RWPE1 (cell line): ENCODE results near the gene FANCE.

ENCODE experiments used
- CTCF ChIA-PET: fragments of 350-600 bp; sonication (Branson Sonifier 250); formaldehyde crosslinking; extraction: SDS; loops from one replicate; lab custom pipeline; 2021; lab: Yijun Ruan, JAX
- POLR2A ChIA-PET: fragments of 400-600 bp; formaldehyde crosslinking; extraction: SDS; loops from one replicate; lab custom pipeline; 2020; ENCODE audit warnings: antibody characterized with exemption; ENCODE audit not compliant: low non-redundant PET; lab: Yijun Ruan, JAX
- DNase-seq: peaks from one replicate; pipeline ENCODE4 v3.0.0; 2012; ENCODE audit warnings: low spot score
- H3K27ac ChIP-seq: fragments of 450-650 bp; 2 replicates; pipeline ENCODE4 v1.5.1; 2017
- TF ChIP-seq, protein P1 (sequence below): fragments of 450-650 bp; conservative IDR thresholded peaks from 2 replicates; pipeline ENCODE4 v1.5.1; 2017; ENCODE audit warnings: low read depth, mild to moderate bottlenecking

Gene FANCE

DNA sequence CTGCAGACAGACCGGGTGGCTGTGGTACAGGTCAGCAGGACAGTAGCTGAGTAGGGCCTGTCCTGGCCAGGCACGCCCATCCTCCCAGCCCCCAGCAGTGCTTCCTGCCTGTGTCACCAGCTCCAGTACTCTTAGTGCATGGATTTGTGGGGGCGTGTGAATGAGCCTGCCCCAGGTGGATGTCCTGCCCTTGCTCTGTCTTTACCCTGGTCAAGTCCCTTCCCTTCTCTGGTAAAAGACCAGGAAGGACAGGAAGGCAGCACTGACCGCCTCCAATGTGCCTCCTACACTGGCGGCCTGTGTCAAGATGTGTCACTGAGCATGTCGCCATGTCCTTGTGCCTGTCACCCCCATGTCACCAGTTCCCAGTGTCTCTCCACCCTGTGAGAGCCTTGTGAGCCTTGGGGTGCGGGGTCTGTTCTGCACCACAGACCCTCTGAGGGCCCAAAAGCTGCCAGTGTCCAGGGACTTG is 32.8 kb downstream of the FANCE start:
- POLR2A ChIA-PET: interaction anchor here (0.6 to 0.8 kb wide), 2 partner anchors 11 to 12 kb away, joined by 3 read pairs; partner anchors contain the start of gene TEAD3
- peak; percentile 67 for DNase-seq
- peak overlapping the region; percentile 99 for H3K27ac ChIP-seq
- TF ChIP-seq, protein P1, sequence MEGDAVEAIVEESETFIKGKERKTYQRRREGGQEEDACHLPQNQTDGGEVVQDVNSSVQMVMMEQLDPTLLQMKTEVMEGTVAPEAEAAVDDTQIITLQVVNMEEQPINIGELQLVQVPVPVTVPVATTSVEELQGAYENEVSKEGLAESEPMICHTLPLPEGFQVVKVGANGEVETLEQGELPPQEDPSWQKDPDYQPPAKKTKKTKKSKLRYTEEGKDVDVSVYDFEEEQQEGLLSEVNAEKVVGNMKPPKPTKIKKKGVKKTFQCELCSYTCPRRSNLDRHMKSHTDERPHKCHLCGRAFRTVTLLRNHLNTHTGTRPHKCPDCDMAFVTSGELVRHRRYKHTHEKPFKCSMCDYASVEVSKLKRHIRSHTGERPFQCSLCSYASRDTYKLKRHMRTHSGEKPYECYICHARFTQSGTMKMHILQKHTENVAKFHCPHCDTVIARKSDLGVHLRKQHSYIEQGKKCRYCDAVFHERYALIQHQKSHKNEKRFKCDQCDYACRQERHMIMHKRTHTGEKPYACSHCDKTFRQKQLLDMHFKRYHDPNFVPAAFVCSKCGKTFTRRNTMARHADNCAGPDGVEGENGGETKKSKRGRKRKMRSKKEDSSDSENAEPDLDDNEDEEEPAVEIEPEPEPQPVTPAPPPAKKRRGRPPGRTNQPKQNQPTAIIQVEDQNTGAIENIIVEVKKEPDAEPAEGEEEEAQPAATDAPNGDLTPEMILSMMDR: no peak
- CTCF ChIA-PET: no interaction called here

DNA sequence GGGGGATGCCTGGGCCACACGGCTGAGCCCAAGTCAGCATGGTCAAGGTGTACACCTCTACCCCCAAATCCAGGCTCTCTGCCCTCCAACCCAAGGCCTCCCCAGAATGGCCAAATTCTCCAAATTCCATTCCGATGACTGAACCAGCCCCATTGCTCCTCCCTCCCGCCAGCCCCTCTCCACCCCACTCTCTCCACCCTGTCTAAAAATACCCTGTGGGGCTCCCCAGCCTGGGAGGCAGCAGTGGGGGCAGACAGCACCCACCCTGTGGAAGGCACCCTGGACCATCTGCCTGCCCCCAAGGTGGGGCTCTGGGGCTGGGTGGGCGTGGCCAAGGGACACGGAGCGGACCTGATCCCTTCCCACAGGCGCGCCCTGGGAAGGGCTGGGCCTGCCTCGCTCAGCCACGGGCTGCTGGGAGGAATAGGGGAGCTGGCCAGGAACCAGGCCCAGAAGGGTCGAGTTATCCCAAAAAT is 33.3 kb downstream of the FANCE start:
- ChIA-PET POLR2A (interaction anchor here (0.6 to 3.8 kb wide), 2 partner anchors 11 to 12 kb away, joined by 3 to 11 read pairs; partner anchors contain the start of gene TEAD3), CTCF (no interaction called here)
- TF ChIP-seq, protein P1: no peak
- DNase-seq: peak; percentile 91
- H3K27ac ChIP-seq: peak overlapping the region; percentile 99

DNA sequence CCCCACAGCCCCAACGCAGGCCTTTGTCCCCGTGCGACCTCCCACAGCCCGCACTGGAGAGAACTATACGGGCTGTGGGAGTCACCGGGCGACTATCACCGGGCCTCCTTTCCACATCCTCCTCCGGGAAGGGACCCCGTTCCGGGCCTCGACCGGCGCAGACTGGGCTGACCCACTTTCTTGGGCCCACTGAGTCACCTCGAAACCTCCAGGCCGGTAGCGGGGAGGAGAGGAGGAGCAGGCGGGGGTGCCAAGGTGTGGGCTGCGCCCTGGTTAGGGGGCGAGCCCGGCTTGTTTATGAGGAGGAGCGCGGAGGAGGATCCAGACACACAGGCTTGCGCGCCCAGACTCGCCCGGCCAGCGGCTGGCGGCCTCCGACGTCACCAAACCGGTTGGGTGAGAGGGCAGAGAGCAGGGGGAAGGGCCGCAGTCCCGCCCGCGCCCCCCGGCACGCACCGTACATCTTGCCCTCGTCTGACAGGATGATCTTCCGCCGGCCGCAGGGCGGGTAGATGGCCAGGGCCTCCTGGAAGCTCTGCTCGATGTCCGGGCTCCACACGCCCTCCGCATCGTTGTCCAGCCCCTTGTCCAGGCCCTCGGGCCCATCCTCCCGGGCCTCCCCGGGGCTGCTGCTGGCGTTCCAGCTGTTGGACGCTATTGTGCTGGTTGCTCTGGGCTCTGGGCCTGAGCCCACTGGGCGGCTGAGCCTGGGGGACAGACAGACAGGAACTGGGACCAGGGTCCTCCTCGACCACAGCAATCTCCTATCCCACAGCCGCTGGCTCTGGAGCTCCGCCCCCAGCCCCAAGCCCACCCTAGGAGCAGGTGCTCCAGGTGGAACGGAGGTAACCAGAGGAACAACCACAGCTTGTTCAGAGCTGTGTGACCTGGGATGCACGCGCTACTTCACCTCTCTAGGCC is 34.1 kb downstream of the FANCE start:
- DNase-seq: peak; percentile 96
- ChIA-PET POLR2A (interaction anchor here (3.8 kb wide), 1 partner anchor 11 kb away, joined by 11 read pairs; the partner anchor contains the start of gene TEAD3), CTCF (interaction anchor here (0.5 to 2.0 kb wide), 5 partner anchors 9 to 250 kb away, joined by 3 to 6 read pairs (median 3); partner anchors contain the start of gene TEAD3)
- peak overlapping the region; percentile 99 for H3K27ac ChIP-seq
- TF ChIP-seq, protein P1: no peak

DNA sequence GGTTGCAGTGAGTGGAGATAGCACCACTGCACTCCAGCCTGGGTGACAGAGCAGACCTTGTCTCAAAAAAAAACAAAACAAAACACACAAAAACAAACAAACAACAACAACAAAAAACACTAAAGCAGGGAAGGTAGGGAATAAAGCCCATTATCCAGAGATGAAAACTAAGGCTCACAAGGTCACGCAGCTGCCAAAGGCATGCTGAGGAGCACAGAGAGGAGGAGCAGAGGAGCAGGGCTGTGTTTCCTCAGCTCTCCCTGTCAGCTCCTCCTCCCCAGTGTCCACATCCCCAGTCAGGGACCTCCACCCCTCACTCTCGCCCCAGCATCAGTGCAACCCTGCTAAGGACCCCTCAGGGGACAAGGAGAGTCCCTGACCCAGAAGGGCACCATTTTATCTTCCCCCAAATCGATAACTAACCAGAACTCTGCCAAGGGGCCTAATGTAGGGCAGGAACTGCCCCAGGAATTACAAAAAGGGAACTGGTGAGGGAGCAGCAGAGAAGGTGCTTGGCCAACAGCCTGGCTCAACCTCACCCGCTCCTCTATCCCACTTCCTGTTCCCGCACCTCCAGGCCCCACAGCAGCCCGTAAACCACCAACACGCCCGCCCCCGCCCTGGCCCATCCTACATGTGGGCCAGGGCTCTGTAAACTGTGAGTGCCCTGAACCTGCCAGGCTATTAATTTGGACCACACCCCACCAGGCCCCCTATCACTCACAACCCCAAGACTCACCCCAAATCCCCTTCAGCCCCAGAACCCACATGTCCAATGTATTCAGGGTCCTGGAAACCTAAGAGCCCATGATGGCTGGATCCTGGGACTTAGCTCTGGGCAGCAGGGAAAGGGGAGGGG is 35.7 kb downstream of the FANCE start:
- TF ChIP-seq, protein P1: no peak
- peak; percentile 45 for DNase-seq
- H3K27ac ChIP-seq: peak overlapping the region; percentile 99
- POLR2A ChIA-PET: interaction anchor here (0.7 to 3.8 kb wide), 2 partner anchors 9 to 14 kb away, joined by 5 to 11 read pairs; partner anchors contain the start of gene TEAD3
- CTCF ChIA-PET: interaction anchor here (0.7 to 2.0 kb wide), 3 partner anchors 9 to 19 kb away, joined by 3 to 7 read pairs (median 6); partner anchors contain the start of gene TEAD3

DNA sequence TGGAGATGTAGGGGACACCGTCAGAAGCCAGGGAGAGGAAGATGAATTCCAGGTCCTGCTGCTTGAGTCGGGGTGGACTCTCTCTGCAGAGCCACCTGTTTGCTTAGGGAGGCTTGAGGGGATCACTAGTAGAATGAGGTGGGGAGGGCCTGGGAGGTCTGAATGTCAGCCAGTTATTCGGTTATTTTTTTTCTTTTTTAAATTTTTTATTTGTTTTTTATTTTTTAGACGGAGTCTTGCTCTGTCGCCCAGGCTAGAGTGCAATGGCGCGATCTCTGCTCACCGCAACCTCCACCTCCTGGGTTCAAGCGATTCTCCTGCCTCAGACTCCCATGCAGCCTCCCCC is 36.4 kb downstream of the FANCE start:
- peak overlapping the region; percentile 99 for H3K27ac ChIP-seq
- TF ChIP-seq, protein P1: no peak
- ChIA-PET CTCF (interaction anchor here (0.7 kb wide), 1 partner anchor 18 kb away, joined by 3 read pairs; no protein-coding TSS in a partner anchor), POLR2A (interaction anchor here (3.8 kb wide), 1 partner anchor 9 kb away, joined by 11 read pairs; the partner anchor contains the start of gene TEAD3)
- DNase-seq: no peak
